AG20443 (cell line): ENCODE measurements around the gene CNPY1.

ENCODE experiments used
- DNase-seq: peaks from one replicate; pipeline ENCODE4 v3.0.0; 2012; ENCODE audit warnings: low spot score, mixed read lengths

CNPY1 gene

DNA sequence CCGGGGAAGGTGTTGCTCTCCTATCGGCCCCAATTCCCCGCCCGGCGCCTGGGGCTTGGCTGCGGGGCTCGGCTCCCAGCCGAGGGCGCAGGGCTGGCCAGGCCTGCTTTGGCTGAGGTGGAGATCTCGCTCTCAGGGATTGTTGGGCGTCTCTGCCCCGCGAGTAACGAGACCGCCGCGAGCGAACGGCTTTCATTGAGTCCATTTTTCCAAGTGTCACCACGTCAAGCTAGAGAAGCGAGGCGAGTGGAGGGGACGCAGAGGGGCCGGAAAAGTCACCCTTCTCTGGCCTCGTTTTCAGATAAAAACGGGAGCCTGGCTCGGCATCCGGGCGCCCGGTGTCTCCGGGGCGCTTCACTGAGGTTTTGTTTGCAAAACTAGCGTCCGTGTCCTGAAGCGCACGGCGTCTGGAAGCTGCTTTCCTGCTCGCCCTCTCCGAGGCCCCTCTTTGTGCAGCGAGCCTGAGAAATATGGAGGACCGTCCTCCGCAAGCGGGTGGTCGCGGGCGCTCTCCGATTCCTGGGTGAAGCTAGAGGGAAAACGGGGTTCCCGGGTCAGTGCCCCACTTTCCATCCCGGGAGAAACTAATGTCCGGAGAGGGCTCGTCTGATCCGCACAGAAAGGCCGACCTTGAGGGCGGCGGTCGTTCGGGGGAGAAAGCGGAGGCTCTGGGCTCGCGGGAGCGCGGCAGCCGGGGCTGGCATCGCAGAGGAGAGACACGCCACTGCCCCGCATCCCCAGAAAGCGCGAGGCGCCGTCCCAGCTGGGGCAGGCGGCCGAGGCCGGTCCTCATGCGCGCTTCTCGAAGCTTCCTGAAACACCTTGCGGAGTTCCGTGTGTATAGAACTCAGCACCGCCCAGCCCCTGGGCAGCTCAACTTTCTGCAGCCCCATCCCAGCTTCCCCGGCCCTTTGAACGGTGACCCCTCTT lies 91.9 kb downstream of the CNPY1 start:
- DNase-seq, result no peak

DNA sequence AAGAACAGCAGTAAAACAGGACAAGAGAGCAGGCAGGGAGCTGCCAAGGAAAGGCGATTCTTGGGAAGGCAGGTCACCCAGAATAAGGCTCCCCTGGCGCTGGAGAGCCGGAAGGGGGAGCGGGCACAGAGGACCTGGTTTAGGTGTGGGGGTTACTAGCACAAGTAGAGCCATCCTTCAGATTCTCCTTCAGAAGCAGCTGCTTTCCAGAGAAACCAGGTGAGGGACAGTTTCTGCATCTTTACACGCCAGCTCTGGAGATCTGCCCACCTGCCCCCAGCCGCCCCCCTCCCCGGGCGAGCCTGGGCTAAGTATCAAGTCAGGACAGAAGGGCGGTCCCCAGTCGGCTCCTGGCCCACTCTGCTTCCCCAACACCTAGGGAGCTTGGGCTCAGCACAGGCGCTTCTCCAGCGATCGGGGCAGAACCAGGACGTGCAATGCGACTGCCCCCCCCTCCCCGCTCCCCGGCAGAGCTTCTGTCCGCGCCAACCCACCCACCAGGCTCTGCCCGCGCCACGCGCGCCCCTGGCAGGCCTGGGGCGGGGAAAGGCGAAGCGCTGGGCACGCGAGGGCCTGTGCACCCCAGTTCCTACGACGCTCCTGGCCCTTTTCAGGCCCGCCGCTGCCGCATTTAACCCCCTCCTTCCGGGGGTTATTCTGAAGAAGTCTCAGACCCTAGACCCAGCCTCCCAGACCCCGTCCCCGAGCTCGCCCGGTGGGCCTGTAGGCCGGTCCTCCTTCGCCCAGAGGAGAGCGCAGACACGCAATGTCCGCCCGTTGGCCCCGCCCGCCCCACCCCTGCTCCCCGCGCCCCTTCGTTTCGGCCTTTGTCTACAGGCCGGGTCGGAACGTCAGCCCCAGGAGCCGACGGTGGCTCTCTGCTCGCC lies 92.8 kb downstream of the CNPY1 start:
- DNase-seq, result no peak

DNA sequence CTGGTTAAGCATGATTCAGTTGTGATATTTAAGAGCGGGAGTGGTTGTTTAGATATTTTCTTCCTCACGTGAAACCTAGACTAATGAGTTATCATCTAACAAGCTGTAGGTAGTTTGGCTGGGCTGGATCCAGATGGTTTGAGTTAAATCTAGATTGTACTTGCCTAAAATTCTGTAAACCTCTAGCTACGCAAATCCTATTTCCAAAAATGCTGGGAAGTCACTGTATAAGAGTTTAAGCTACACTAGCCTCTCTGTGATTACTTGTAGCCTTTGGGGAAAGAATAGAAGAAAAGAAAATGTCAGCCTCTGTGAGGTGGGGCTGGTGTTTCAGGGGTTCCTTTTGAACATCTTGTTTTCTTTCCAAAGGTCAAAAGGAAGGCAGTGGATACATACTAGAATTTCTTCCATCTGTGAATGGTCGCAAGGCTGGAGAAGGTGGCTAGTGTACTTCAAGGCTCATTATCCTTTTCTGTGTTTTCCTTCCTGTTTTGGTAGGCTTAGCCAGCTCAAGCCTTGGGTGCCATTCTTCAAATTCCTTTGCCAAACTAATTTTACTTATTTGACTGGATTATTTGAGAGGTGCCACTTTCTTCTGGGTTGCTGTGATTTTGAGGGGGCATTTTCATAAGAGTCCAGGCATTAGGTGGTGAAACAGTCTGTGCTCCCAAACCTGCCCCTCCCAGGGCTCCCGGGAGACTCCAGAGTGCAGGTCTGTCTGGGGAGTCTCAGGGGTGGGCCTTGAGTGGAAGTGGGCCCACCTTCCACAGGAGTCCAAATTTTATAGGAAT lies 93.7 kb downstream of the CNPY1 start:
- no peak for DNase-seq

DNA sequence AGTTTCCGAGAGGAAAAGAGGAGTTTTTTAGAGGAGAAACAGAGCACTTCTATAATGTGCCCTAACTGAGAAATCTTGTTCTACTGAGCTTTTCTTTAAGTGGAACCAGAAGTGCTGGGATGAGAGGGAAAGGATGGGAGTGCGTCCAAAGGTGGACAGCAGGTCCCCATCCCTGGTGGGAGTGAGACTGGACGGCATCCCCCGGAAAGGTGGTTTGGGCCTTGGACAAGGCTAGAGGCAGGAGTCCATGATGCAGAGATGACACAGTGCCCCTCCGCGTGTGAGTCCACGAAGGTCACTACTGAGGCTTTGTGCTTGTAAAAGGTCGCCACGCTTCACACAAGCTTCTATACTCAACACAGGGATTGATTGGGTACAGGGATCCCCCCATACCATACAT lies 94.5 kb downstream of the CNPY1 start:
- DNase-seq, result no peak
